ENCODE results near the gene XYLB.

Gene XYLB

DNA sequence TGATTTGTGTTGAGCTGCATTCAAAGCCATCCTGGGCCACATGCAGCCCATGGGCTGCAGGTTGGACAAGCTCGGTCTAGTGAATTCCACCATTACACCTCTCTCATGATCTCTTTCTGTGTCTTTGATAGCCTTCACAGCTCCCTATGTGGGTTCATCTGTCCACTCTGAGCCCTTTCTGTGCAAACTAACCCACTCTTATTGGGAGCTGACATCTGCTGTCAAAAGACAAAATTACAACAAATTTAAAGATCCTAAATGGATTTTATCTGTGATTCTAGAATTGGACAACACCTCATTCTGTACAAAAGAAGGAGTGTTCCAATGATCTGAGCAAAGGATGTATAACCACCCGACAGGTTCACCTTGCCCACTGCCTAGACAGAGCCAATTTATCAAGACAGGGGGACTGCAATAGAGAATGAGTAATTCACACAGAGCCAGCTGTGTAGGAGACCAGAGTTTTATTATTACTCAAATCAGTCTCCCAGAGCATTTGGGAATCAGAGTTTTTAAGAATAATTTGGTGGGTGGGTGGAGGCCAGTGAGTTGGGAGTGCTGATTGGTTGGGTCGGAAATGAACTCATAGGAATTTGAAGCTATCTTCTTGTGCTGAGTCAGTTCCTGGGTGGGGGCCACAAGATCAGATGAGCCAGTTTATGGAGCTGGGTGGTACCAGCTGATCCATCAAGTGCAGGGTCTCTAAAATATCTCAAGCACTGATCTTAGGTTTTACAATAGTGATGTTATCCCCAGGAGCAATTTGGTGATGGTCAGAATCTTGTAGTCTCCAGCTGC lies 2.6 kb upstream of the XYLB start:
- CTCF ChIA-PET = no interaction called here
- DNase-seq (ENCODE audit: extremely low spot score) = no peak
- POLR2A ChIA-PET = no interaction called here
- TF ChIP-seq BHLHE40 (IDR thresholded peaks at IDR 0.05; ENCODE audit: borderline replicate concordance) (no peak), TARDBP (IDR thresholded peaks at IDR 0.05) (no peak), FOXM1 (IDR thresholded peaks at IDR 0.05; ENCODE audit: borderline replicate concordance) (no peak), SUZ12 (IDR thresholded peaks at IDR 0.05) (no peak), CTBP1 (IDR thresholded peaks at IDR 0.05; ENCODE audit: borderline replicate concordance) (no peak), FOXA1 (IDR thresholded peaks at IDR 0.05) (no peak), NFRKB (IDR thresholded peaks at IDR 0.05) (no peak)

DNA sequence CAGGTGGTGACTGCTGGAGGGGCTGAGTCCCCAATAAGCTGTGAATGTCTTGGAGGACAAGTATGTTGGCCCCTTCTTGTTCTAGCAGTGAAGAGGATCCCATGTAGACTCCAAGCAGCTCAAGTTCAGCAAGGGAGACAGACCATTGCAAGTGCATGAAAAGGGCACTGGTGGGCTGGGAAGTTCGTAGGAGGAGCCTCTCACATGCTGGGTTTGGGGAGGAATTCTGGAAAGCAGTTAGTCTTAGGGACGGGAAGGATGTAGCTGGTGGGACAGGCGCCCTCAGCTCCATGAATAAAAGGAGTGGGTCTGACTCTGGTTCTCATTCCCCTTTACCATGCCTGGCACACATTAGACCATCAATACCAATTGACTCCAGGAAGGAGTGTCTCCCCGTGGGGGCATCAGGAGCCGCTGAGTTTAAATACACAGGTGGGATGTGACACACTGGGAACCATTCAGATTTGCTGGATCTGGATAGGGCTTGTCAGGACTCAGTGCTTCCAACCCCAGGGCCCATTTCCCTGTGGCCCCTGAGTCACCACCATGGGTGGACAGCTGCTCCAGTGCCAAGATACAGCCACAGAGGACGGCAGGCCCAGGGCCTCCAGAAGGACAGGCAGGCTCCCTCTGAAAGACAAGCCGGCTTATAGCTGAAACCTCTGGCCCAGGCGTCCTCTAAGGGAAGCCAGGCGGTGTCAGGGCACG lies 552 bp upstream of the XYLB start:
- DNase-seq (ENCODE audit: extremely low spot score) = no peak
- TF ChIP-seq FOXA1 (IDR thresholded peaks at IDR 0.05) (no peak), LEF1 (IDR thresholded peaks at IDR 0.05; ENCODE audit: borderline replicate concordance) (no peak), L3MBTL2 (conservative IDR thresholded peaks at IDR 0.05) (no peak), HDGF (IDR thresholded peaks at IDR 0.05; ENCODE audit: borderline replicate concordance) (no peak), SUZ12 (IDR thresholded peaks at IDR 0.05) (no peak), TARDBP (IDR thresholded peaks at IDR 0.05) (no peak), FOXK2 (IDR thresholded peaks at IDR 0.05) (no peak), ZNF384 (IDR thresholded peaks at IDR 0.05) (no peak), BHLHE40 (IDR thresholded peaks at IDR 0.05; ENCODE audit: borderline replicate concordance) (no peak)
- ChIA-PET POLR2A (interaction anchor here (1.1 to 1.9 kb wide), 5 partner anchors 15 to 213 kb away, joined by 4 to 6 read pairs (median 4); partner anchors contain the start of genes ACAA1 and OXSR1), CTCF (interaction anchor here (0.6 to 1.8 kb wide), 5 partner anchors 9 to 144 kb away, joined by 3 to 4 read pairs (median 3); no protein-coding TSS in a partner anchor)

DNA sequence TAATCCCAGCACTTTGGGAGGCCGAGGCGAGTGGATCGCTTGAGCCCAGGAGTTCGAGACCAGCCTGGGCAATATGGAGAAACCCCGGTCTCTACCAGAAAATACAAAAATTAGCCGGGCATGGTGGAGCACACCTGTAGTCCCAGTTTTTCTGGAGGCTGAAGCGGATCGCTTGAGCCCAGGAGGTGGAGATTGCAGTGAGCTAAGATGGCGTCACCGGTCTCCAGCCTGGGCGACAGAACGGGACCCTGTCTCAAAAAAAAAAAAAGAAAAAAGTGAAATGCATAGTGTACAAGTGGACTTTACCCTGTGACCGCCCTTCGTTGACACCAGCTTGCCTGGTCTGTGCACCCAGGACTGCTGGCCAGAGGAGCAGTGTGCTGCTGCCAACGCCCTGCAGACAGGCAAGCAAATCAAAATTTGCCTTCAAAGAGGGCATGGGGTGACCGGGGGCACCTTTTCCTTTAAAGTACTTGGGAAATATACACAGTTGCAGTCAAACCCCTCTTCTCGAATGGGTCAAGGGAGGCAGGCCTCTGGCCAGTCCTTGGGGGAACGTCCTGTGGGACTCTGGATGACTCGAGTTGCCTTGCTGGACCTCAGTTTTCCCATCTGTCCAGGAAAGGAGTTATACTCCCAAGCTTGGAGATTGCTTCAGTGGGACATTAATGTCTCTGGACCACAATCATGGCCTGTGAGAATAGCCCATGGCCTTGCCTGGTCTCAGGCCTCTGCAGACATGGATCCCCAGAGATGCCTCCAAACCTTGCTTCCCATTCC lies 1.0 kb downstream of the XYLB start:
- ChIA-PET CTCF (interaction anchor here (1.2 kb wide), 1 partner anchor 43 kb away, joined by 3 read pairs; no protein-coding TSS in a partner anchor), POLR2A (interaction anchor here (1.5 to 1.9 kb wide), 2 partner anchors 16 to 183 kb away, joined by 4 read pairs; partner anchors contain the start of gene OXSR1)
- TF ChIP-seq ZNF384 (IDR thresholded peaks at IDR 0.05) (0 out of 2 replicates have a peak, but pooled peaks have one; percentile 37), SUZ12 (IDR thresholded peaks at IDR 0.05) (no peak)
- no peak for DNase-seq (ENCODE audit: extremely low spot score)

DNA sequence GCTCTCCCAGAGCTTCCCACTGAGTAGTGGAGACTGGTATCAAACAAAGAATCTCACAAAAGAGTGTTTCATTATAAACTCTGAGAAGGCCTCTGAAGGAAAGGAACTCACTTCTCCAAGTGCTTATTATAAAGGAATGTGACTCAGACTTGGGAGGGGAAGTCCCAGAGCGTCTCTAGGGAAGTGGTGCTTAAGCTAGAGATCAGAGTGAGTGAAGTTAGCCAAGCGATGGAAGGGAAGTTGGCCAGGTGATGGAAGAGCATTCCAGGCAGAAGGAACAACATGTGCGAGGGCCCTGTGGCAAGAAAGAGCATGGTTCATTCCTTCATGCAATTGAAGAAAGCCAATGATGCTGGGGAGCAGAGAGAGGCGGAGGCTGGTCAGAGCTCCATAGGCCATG lies 2.3 kb downstream of the XYLB start:
- CTCF ChIA-PET = no interaction called here
- no peak for DNase-seq (ENCODE audit: extremely low spot score)
- no peak for TF ChIP-seq SUZ12 (IDR thresholded peaks at IDR 0.05)
- no peak for TF ChIP-seq L3MBTL2 (conservative IDR thresholded peaks at IDR 0.05)
- no peak for TF ChIP-seq FOXM1 (IDR thresholded peaks at IDR 0.05; ENCODE audit: borderline replicate concordance)
- TF ChIP-seq ARNT (IDR thresholded peaks at IDR 0.05) = no peak
- POLR2A ChIA-PET = no interaction called here

DNA sequence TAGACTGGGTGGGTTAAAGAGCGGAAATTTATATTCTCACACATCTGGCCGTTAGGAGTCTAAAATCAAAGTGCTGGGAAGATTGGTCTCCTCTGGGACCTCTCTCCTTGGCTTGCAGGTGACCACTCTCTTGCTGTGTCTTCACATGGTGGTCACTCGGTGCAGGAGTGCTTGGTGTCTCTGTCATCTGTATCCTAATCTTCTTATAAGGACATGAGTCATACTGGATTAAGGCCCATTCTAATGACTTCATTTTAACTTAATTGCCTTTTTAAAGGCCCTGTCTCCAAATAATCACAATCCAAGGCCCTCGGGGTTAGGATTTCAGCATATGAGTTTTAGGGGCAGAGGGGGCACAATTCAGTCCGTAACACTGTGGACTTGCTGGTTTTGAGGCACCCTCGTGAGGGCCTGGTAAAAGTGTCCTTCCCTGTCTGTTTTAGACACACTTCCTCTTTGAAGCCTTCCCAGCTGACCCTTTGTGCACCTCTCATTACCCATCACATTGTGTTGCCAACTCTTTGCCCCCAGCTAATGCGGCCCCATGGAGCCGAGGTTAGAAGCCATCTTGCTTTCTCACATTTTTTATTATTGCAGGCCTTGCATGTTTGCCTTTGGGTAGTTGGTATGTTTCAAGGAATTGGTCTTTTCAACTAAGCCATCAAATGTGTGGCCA lies 3.2 kb downstream of the XYLB start:
- CTCF ChIA-PET = no interaction called here
- POLR2A ChIA-PET = no interaction called here
- TF ChIP-seq SUZ12 (IDR thresholded peaks at IDR 0.05) (no peak), ELF4 (IDR thresholded peaks at IDR 0.05) (no peak), L3MBTL2 (conservative IDR thresholded peaks at IDR 0.05) (no peak), FOXA1 (IDR thresholded peaks at IDR 0.05) (no peak), CTBP1 (IDR thresholded peaks at IDR 0.05; ENCODE audit: borderline replicate concordance) (no peak), SP1 (IDR thresholded peaks at IDR 0.05) (no peak), FOXM1 (IDR thresholded peaks at IDR 0.05; ENCODE audit: borderline replicate concordance) (no peak), HDGF (IDR thresholded peaks at IDR 0.05; ENCODE audit: borderline replicate concordance) (no peak), NFRKB (IDR thresholded peaks at IDR 0.05) (no peak), ZNF384 (IDR thresholded peaks at IDR 0.05) (no peak), LEF1 (IDR thresholded peaks at IDR 0.05; ENCODE audit: borderline replicate concordance) (no peak), TARDBP (IDR thresholded peaks at IDR 0.05) (no peak), BHLHE40 (IDR thresholded peaks at IDR 0.05; ENCODE audit: borderline replicate concordance) (no peak), ARNT (IDR thresholded peaks at IDR 0.05) (no peak)
- TF ChIP-seq, protein P1, sequence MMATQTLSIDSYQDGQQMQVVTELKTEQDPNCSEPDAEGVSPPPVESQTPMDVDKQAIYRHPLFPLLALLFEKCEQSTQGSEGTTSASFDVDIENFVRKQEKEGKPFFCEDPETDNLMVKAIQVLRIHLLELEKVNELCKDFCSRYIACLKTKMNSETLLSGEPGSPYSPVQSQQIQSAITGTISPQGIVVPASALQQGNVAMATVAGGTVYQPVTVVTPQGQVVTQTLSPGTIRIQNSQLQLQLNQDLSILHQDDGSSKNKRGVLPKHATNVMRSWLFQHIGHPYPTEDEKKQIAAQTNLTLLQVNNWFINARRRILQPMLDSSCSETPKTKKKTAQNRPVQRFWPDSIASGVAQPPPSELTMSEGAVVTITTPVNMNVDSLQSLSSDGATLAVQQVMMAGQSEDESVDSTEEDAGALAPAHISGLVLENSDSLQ (IDR thresholded peaks at IDR 0.05) = no peak
- no peak for DNase-seq (ENCODE audit: extremely low spot score)

DNA sequence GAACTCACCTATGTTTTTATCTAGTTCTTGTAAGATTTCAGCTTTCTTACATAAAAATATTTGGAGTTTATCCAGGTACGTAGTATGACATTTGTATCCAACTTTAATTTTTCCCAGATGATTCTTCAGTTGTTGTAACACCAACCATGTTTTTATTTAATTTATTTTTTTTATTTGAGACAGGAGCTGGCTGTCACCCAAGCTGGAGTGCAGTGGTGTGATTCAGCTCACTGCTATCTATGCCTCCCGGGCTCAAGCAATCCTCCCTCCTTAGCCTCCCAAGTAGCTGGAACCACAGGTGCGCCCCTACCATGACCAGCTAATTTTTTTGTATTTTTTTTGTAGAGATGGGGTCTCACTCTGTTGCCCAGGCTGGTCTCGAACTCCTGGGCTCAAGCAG lies 6.6 kb downstream of the XYLB start:
- no peak for DNase-seq (ENCODE audit: extremely low spot score)
- TF ChIP-seq LEF1 (IDR thresholded peaks at IDR 0.05; ENCODE audit: borderline replicate concordance) (no peak), FOXM1 (IDR thresholded peaks at IDR 0.05; ENCODE audit: borderline replicate concordance) (no peak), L3MBTL2 (conservative IDR thresholded peaks at IDR 0.05) (no peak)
- POLR2A ChIA-PET = no interaction called here
- CTCF ChIA-PET = no interaction called here

All from HEK293T (cell line).